Measurements from ENCODE around the gene TGIF2.
"Not testable (repeated sequence)": the region's sequence is repeated elsewhere in the genome, so short reads cannot be mapped to it uniquely, and the experiment has no call there.

The TGIF2 gene

DNA sequence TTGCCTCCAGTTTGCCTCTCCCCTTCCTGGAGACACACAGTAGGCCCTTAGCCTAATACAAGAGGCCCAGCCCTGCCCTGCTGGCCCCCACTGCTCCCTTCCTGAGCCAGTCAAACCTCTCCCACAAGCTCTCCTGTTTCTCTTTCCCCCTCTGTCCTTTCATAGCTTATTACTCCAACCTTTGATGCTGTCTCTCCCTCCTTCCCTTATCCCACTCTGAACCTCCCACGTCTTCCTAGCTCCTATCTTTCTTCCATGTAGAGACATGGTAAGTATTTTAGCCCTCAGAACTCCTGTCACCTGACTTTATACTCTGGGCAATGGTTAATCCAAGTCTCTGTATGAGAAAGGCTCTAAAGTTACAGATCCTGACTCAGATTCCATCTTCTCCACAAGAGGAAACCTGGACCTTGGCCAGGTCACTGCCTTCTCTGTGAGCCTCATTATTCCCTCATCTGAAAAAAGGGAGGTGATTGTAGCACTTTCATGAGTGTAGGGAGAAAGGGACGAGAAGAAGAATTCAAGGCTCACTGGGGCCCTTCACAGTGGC, 6.7 kb downstream of the TGIF2 start:
- DNase-seq, result no peak

DNA sequence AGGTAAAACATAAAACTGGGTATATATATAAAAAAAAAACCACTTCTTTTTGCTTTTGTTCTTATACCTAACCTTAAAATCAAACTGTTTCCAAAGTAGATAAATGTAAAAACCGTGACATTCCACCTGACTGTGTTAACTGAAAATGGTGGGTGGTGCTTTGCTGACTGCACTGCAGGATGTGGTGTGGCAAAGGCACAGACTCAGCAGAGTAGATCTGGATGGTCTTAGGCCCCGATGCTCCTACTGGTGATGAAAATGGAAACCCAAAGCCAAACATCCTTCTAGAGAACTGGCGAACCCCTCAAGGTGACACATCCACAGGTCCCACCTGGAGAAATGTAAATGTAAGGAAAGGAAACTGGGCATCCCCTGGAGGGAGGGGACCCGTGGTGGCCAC, 8.9 kb downstream of the TGIF2 start:
- peak; percentile 52 for DNase-seq

- no peak for DNase-seq
Measured at GRCh38 chr20:36582821-36583220, 9.4 kb downstream of the TGIF2 start.

DNA sequence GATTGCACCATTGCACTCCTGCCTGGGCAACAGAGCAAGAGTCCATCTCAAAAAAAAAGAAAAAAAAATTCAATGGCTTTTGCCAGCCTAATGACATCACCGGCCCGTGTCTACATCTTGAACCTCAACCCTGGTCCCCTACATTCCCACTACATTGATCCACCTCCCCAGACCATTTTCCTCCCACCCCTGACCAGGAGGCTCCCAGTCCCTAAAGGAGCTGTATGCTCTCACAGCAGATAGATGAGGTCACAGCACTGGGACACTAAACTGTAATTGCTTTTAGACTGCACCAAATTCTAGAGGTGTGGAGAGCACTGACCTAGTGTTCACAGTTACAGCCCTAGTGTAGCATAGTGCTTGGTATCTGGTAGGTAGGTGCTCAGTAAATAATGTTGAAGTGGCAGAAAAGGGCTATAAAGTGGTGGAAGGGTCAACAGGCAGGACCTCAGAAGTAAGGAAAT, 10.7 kb downstream of the TGIF2 start:
- no peak for DNase-seq

DNA sequence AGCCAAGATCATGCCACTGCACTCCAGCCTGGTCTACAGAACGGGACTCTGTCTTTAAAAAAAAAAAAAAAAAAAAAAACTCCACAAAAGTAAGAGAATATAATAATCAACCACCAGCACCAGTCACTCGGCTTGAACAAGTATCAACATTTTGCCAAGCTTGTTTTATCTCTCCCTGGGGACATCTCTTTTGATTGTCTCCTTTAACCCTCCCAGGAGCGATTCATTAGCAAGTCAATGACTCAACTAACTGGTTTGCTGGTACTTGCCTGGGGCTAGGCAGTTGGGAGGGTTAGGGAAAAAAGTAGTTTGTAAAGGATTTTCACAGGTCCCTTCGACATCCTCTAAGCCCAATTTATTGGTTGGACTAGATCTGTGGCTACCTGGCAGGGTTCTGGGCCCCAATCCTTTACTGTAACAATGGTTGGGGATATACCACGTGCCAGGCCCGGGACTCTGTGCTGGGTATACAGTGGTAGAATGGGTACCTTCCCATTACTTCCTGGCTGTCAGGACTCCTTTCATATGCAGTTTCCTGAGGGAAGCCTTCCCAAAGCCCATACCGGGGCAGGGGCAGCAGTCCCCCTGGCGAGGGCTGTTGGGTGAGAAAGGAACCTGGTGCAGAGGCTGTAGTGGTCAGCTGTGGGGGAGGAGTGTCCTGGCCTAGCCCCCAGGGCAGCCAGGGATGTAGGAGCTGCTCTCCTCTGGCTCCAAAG, 12.2 kb downstream of the TGIF2 start:
- DNase-seq, result no peak

- no peak for DNase-seq
Measured at GRCh38 chr20:36587388-36588070, 14.1 kb downstream of the TGIF2 start.

GRCh38 chr20:36591281-36591680, 17.9 kb downstream of the TGIF2 start:
- no peak for DNase-seq

DNA sequence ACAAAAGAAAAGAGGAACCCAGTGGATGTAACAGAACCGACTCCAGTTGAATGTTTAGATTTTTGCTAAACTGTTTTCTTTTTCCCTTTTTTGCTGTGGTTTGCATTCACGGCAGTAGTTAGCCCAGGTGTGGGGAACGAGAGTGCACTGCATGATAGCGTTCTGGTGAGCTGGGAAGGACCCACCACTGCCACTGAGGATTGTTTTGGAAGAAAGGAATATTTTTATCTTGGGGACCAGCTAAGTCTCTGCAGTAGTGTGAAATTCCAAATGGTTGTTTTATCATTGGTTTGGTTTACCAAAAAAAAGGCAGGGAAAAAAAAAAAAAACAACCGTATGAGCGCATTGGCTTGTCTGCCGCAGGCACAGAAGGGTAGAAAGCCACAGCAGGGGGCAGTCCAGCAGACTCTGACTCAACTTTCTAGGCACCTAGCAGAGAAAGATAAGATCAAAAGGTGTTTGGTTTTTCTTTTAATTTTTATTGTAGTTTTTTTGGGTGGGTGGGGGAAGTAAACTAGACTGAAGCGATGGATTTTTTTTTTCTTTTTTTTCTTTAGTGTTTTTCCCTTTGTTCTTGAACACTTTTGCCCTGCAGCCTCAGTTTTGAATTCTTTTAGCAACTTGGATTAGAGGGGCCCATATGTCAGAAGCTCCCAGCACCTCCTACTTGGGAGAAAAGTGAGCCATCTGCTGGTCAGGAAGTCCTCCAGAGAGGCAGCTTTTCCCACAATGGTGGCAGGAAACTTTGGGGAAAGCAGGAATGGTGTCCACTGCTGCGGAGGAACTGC, 18.7 kb downstream of the TGIF2 start:
- peak; percentile 51 for DNase-seq

DNA sequence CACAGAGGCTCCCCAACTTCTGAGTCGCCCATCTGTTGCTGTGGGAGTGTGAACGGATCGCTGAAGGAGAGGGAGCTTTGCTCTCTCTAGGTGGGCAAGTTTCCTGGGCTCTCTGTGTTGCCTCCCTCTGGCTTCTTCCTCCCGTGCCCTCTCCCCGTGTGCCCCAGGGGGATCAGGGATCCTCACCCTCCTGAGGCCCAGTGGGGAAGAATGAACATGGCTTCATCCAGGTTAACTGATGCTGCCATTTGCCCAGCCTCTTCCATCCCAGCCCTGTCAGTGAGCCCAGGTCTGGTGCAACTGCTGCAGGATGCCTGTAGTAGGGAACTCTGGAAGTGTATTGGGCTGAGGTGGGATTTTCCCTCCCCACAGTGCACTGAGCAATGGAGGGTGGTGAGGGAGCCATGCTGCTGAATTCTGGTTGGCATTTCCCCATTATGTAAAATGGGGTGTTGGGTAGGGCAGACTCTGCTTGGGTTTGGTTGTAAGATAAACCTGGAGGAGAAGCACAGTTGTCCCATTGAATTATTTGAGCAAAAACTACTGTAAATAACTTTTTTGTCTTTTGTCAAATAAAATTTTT, 20.0 kb downstream of the TGIF2 start:
- no peak for DNase-seq

- no peak for DNase-seq
Measured at GRCh38 chr20:36599912-36600345, 26.5 kb downstream of the TGIF2 start.

- DNase-seq, result no peak
Measured at GRCh38 chr20:36601540-36601939, 28.1 kb downstream of the TGIF2 start.

GRCh38 chr20:36604952-36605398, 31.6 kb downstream of the TGIF2 start:
- DNase-seq, result peak; percentile 66

DNA sequence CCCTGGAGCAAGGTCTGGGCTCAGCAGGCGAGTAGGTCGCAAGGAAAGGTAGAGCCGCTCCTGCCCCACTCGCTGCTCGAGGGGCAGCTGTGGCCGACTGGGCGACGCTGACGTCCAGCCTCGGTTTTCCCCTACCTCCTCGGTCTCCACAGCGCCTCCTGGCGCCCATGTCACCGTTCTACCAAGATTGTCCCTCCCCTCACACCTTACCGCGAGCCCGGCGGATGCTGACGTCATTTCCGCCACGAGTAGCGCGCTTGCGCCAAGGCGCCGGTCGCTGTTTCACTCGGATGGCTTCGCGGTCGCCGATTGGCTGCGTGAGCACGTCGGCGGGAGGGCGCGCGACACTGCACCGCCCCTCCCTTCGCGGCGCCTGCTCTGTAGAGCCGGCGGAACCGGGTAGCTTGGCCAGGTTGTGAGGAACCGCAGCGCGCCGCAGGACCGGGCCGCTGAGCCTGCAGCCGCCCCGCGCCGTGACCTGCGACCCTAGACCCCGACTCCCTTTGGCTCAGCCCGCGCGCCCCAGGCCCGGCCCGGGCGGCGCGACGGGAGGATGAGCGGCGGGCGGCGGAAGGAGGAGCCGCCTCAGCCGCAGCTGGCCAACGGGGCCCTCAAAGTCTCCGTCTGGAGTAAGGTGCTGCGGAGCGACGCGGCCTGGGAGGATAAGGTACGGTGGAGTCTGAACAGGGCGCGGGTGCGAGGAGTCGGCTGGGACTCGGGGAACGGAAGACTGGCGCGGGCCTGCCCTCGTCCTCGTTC, 32.2 kb downstream of the TGIF2 start, which contains the start of gene RAB5IF:
Gene RAB5IF (plus strand): TSS at position 381 of the 759 bp plus-strand sequence. CDS start 173 bp downstream, at position 554.
- peak; percentile 100 for DNase-seq

DNA sequence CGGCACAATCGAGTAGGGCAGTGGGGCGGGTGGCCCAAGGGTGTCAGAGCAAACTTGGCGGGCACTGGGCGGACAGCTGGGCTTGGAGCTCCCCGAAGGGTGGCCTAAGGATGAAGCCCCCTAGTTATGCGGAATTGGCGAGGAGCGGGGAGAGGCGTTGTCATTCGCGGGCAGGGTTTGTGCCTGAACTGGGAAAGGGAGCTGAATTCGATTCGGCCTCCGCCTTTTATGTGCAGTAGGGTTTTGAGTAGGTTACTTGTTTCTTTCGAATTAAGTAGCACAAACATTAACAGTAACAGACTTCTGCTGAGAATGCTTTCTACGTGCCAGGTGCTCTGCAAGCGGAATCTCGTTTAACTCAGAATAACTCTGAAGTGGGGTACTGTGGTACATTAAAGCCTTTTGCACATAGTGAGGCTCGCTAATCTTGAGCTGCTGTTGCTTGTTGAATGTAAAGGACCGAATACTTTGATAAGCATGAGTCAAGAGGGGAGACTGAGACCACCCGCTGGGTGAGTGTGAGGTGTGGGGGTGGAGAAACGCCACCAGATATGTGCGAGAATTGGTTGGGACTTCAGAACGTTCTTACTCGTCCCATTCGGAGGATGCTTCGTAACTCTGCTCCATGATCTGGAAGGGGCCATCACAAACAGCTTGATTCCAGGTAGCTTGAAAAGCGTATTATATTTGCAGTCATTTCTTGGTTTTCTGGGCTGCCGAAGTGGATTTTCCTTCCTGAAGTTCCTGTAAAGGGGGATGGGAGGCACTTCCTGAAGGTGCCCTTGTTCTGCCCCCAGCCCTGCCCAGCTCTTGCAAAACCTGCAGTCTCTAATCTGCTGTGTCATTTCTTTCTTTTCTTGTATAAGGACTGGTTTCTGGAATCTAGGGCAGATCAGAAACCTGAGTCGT, 33.0 kb downstream of the TGIF2 start:
- DNase-seq, result peak; percentile 50

GRCh38 chr20:36607586-36608387, 34.4 kb downstream of the TGIF2 start:
- no peak for DNase-seq

DNA sequence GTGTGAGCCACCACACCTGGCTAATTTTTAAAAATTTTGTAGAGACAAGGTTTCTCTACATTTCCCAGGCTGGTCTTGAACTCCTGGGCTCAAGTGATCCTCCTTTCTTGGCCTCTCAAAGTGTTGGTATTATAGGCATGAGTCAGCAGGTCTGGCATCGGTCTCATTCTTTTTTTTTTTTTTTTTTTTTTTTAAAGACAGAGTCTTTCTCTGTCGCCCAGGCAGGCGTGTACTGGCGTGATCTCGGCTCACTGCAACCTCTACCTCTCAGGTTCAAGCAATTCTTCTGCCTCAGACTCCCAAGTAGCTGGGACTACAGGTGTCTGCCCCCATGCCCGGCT, 35.0 kb downstream of the TGIF2 start:
- DNase-seq, result not testable (repeated sequence)

GRCh38 chr20:36611625-36612024, 38.2 kb downstream of the TGIF2 start:
- DNase-seq, result no peak

DNA sequence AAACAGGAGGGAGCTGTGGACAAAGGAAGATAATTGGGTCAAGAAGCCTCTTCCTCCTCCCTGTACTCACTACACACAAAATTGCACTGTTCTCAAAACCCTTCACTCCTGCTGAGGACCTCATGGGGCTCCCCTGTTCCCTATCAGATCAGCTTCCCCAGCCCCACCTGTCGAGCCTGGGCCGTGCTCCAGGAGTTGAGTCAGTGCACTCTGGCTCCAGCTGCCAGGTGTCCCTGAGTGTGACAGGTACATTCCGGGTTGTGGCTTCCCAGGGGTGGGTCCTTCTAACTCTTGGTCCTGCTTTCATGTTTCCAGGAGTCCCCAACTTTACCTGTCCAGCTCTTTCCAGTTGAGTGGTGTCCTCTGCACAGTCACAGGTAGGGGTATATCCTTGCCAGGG, 40.6 kb downstream of the TGIF2 start:
- no peak for DNase-seq

DNA sequence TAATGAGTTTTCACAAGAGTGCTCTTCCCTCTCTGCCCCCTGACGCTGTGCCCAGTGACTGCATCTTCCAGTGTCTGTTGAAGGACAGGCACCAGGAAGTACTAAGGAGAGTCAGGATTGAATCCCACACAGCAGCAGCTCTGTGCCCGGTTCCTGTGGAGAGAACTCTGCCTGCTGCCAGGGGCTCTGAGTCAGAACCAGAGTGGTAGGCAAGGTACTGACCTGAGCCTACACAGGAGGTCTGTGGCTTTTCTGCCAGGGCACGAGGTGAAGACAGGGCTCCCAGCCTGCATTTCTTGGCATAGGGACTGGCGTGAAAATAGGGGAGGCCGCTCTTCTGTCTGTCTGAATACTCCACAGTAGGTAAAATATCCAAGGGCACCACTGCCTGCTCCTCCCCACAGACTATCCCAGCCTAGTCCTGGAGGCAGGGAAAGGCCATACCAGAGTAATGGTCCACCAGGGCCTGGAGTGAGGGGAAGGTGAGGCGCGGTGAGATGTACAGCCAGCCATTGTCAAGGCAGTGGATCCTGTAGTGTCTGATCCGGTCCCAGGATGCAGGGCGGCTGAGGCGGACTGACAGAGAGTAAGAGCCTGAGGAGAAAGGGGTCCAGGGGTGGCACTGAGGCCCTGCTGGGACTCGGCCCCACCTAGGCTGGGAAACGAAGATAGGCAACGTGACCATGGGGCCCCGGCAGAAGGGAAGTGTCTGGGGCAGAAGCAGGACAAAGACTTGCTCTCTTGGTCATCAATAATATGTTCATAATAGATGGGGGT, 41.6 kb downstream of the TGIF2 start:
- DNase-seq, result no peak

Data from activated CD4-positive, alpha-beta T cell treated with anti-CD3 and anti-CD28 coated beads, Interleukin-2, amount 50 U/mL, for 16 hours (primary cell).